ENCODE results near the gene KIF5A. TPM values are rescaled to one million over a fixed set of nuclear protein-coding genes. Genes with fewer than 3 reads are reported as not detected.

Gene KIF5A
- total and polyA plus RNA-seq, 2 of the 13 experiments (the other 11 are each of a cell fraction or from before 2014, with no cell fraction given) = 1.6 to 11.9 TPM

- peak; percentile 67; the same call in 1 of the 2 replicates for TF ChIP-seq HBP1 (CRISPR knock-in tag; IDR thresholded peaks at IDR 0.05; ENCODE audit: low read depth)
- 0 out of 2 replicates have a peak, but pooled peaks have one; percentile 65 for TF ChIP-seq ZNF766 (CRISPR knock-in tag; IDR thresholded peaks at IDR 0.05; ENCODE audit: borderline replicate concordance)
- peak; percentile 98 for TF ChIP-seq TFE3 (CRISPR knock-in tag; IDR thresholded peaks at IDR 0.05)
- no peak for TF ChIP-seq ZNF275 (CRISPR knock-in tag; IDR thresholded peaks at IDR 0.05; ENCODE audit: borderline replicate concordance)
- no peak for TF ChIP-seq FOXK2 (IDR thresholded peaks at IDR 0.05)
- TF ChIP-seq ZNF788 (CRISPR knock-in tag; IDR thresholded peaks at IDR 0.05; ENCODE audit: borderline replicate concordance) = 0 out of 2 replicates have a peak, but pooled peaks have one; percentile 58
- TF ChIP-seq MAX (IDR thresholded peaks at IDR 0.05) = peak; percentile 54
- TF ChIP-seq HNF1A (IDR thresholded peaks at IDR 0.05; ENCODE audit: low read depth) = no peak; the same call in 1 of the 2 replicates
- peak; percentile 73; the same call in 1 of the 2 replicates for TF ChIP-seq HNF1A (CRISPR knock-in tag; IDR thresholded peaks at IDR 0.05; ENCODE audit: borderline replicate concordance)
- TF ChIP-seq KDM5B (CRISPR knock-in tag; IDR thresholded peaks at IDR 0.05; ENCODE audit: borderline replicate concordance) = 0 out of 2 replicates have a peak, but pooled peaks have one; percentile 40
- no peak for TF ChIP-seq IRX3 (CRISPR knock-in tag; IDR thresholded peaks at IDR 0.05; ENCODE audit: borderline replicate concordance, low read depth)
- TF ChIP-seq HNF4A (CRISPR knock-in tag; IDR thresholded peaks at IDR 0.05) = no peak
- peak; percentile 74; the same call in 1 of the 2 replicates for TF ChIP-seq ZNF414 (CRISPR knock-in tag; IDR thresholded peaks at IDR 0.05)
- 0 out of 2 replicates have a peak, but pooled peaks have one; percentile 19 for TF ChIP-seq ZNF451 (CRISPR knock-in tag; IDR thresholded peaks at IDR 0.05)
- no peak for TF ChIP-seq RCOR2 (CRISPR knock-in tag; IDR thresholded peaks at IDR 0.05)
- no peak for TF ChIP-seq ZSCAN12 (CRISPR knock-in tag; IDR thresholded peaks at IDR 0.05)
- peak; percentile 88 for TF ChIP-seq NR2F2 (IDR thresholded peaks at IDR 0.05; ENCODE audit: borderline replicate concordance, low read depth)
These were observed 29.6 kb upstream of the KIF5A start, which contains the start of gene DDIT3 (continued) for GRCh38 chr12:57520053-57520818.
